Stromal cell of bone marrow (primary cell): ENCODE measurements around the gene RAB27B.
A peak's percentile ranks its signal among the peaks of the same experiment; 100 is the strongest.
"Not testable (repeated sequence)": the region's sequence is repeated elsewhere in the genome, so short reads cannot be mapped to it uniquely, and the experiment has no call there.

Experiments used
- DNase-seq: peaks from one replicate; pipeline ENCODE4 v3.0.0-alpha.2; 2012; ENCODE audit warnings: low read depth

Gene RAB27B, protein sequence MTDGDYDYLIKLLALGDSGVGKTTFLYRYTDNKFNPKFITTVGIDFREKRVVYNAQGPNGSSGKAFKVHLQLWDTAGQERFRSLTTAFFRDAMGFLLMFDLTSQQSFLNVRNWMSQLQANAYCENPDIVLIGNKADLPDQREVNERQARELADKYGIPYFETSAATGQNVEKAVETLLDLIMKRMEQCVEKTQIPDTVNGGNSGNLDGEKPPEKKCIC

DNA sequence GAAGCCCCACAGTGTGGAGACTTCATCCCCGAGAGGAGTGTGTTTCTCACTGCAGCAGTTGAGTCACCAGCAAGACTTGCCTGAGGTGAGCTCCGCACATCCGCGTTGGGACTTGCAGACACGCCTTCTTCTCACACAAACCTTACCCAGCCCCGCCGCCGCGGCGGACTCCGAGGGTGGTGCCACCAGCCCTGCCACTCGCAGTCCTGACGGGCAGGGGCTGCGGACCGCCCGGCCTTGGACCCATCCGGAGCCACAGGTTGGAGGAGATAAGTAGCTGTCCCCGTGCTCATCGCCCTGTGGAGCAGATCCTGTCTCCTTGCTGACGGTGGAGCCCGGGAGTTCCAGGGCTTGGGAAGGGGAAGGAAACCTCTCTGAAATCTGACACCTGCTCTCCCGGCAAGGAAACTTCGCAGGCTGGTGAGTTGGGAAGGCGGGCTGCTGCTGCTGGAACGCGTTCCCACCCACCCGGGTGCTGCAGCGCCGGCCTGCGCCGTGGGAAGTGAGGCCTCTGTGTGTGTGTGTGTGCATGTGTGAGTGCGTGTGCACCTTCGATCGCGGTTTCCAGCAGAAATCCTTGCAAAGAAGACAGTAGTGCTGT is at the start of gene RAB27B:
TSS of gene RAB27B (plus strand) at position 197 of the 601 bp plus-strand sequence. CDS start 49,109 bp downstream, outside the sequence.
- peak; percentile 66 for DNase-seq

DNA sequence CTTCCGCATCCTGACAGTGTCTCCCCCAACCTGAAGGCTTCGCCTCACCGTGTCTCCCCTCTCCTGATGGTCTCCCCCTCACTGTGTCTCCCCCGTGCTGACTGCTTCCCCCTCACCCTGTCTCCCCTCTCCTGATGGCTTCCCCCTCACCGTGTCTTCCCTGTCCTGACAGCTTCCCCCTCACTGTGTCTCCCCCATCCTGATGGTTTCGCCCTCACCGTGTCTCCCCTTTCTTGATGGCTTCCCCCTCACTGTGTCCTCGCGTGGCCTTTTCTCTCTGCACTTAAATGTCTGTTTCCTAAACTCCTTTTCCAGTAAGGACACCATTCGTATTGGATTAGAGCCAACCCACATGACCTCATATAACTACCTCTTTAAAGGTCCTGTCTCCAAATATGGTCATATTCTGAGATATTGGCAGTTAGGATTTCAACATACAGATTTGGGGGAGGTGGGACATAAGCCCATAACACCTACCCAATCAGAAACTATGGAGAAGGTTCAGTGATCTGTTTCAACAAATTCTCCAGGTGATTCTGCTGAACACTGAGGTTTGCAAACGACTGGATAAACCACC is 47.9 kb upstream of the RAB27B start:
- DNase-seq = no peak

DNA sequence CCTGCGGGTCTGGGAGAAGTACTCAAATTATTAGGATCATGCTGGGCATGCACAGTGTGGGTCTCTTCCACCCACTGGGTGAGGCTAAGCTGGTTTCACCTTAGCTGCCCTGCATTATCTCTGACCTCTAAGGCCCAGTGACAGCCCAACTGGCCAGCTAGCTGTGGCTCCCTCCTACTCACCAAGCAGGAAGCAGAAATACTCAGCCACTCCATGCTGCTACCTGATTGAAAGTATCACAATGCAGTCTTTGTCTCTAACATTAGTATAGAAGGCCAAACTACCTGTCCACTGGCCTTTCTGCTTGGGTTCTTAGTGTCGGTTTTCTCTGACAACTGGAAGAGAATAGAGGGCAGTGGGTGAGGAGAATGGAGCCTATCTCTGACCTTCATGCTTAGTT is 47.3 kb upstream of the RAB27B start:
- DNase-seq = no peak

DNA sequence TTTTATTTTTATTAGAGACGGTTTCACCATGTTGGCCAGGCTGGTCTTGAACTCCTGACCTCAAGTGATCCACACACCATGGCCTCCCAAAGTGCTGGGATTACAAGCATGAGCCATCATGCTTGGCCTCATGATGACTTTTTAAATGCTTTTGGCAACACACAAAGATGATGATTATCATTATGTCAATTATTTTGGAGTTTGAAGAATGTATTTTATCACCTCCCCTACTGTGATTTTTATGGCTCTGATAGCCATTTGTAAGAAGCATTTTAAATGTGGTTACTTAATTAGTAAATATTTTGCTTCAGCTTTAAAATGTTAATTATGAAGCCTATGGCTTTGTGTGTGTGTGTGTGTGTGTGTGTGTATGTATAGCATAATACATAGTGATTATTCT is 45.1 kb upstream of the RAB27B start:
- DNase-seq = no peak

DNA sequence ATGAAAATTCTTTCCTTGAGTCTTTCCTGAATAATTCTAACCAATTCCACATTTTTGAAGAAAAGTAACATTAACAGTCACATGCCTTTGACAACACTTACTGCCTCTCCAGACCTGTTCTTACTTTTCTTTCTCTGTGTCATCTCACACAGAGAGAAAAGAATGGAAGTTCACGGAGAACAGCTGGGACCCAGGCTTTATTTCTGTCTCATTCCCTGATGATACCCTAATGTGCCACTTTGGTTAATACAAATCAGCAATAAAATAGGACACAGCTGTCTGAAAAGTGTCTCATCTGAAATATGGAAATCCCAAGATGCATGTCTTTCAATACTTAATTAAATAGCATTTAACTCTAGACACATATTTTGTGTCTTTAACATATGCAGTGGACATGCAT is 42.1 kb upstream of the RAB27B start:
- DNase-seq = no peak

DNA sequence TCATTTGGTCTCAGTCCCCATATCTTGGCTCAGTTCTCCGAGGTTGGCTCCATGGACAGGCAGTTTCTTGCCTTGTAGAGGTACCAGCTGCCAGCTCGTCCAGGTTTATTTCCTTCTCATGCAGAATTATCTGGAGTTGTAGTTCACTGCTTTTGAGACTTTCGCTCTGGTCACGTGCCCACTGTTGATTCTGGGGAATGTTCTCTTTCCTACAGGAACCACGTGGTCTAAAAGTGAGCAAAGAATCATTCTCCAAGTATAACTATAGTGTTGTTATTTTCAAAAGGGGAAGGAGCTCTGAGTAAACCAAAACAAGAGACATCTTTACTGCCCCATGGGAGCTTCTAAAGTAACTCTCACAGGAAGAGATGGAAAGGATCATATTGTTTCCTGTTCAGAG is 41.2 kb upstream of the RAB27B start:
- DNase-seq = no peak

DNA sequence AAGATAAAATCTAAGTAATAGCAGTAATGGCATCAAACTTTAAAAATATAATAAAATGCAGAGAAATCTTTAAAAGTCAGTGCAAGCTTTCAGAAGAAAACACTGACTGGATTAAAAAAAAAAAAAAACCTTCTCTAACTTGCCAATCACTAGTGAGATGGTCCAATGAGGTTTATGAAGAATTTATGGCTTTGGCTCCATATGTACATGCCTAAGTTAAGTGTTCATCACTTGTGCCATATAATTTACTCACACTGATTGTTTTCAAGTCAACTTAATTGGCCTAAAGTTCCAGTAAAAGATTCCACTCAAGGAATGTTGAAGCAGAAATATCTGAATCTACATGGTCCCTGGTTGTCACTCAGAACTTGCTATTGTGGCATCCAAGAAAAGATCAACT is 40.7 kb upstream of the RAB27B start:
- peak; percentile 73 for DNase-seq

DNA sequence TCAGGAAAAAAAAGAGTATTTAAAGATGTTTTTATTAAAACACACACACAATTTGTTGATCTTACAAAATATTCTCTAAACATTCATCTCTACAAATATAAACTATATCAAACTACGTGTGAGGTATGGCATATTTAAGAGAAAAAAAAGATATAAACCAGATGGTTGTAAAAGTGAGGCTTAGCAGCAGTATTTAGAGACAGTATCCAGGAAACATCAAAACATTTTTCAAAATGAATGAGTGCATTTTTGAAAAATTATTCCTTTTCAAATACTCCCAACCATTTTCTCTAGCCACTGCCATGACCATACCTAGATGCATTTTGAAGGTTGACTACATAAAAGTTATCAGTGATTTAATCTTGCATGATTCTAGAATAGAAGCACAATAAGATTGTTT is 38.2 kb upstream of the RAB27B start:
- DNase-seq = no peak

DNA sequence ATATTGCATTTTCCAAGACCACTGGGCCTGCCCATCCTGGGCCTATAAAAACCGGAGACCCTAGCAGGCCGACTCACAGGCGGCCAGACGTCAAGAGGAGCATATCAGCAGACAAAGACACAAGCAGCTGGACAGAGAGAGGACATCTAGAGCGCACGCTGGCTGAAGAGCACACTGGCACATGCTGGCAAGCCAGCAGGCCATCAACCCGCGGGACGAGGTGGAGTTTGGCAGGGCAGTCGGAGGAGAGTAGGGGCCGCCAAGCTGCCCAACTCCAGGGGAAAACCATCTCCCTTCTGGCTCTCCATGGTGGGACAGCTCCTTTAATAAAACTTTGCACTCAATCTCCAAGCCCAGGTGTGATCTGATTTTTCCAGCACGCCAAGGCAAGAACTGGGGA is 36.6 kb upstream of the RAB27B start:
- no peak for DNase-seq

DNA sequence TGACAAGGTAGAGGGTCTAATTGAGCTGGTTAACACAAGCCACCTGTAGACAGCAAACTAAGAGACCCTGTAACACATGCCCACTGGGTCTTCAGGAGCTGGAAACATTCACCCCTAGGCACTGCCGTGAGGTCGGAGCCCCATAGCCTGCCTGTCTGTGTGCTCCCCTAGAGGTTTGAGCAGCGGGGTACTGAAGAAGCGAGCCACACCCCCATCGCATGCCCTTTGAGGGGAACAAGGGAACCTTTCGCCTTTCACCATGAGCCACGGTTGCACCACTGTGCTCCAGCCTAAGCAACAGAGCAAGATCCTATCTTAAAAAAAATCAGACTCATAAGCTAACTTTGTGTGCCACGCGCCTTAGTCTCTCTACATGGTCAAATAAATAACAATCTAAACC is 36.2 kb upstream of the RAB27B start:
- no peak for DNase-seq

DNA sequence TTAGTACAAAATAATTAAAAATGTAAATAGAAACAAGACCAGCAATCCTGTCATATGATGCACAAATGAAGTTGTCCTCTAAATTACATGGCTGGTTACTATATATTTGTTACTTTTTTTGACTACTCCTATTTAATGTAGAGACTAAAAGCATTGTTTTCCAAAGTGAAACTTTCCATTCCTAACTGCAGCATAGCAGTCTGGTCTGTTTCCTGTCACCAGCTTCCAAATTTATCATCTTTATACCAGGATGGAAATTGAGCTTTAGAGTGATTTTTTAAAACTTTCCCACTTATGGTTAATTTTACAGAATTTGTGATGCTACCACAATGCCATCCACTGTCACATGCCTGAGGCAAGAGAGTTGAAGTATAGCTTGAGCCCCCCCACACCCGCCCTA is 33.5 kb upstream of the RAB27B start:
- DNase-seq = no peak

DNA sequence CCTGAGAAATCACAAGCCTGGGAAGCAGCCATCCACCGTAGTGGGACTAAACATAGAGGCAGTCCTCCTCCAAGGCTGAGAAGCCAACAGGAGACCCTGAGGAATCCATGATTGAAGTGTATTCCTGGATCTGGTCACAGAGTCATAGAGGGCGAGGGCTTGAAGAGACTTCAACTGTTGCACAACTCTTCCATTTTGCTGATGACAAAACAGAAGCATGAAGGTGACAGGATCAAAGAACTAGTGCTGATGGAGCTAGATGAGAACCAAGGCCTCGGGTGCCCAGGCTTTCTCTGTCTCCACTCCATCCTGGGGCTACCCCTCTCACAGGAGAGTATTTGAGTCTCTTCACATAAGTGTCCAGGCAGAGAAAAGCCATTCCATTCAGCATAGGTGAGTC is 30.1 kb upstream of the RAB27B start:
- DNase-seq = no peak

DNA sequence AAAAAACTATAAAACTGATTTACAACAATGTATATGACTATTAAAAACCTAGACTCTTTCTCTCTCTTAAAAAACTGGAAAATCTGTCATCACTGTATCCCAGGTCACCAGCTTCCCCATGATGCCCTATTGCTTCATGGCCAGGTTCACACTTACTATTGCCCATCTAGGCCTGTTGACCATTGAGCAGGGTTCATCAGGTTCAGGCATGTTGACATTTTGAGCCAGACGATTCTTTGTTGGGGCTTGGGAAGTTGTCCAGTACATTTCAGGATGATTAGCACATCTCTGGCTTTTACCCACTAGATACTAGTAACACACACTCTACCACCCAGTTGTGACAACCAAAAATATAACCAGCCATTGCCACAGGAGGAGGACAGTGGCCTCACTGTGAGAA is 26.9 kb upstream of the RAB27B start:
- no peak for DNase-seq

DNA sequence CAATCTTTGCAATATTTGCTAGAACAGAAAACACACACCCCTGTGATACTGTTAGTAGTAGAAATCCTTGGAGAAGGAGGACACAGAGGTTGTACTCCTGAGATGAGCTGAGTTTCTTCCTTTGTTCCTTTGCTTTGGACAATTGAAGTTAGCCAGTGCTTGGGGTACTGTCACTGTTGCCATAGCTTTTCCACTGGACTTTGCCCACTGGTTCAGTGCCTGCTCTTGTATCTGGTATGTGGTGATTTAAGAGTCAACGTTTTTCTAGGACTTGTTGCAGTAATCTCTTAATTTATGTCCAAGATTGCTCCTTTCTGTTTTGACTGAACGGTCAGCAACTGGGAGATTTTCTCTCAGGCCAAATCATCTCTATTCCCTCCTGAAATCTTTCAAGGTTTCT is 26.1 kb upstream of the RAB27B start:
- DNase-seq = no peak

DNA sequence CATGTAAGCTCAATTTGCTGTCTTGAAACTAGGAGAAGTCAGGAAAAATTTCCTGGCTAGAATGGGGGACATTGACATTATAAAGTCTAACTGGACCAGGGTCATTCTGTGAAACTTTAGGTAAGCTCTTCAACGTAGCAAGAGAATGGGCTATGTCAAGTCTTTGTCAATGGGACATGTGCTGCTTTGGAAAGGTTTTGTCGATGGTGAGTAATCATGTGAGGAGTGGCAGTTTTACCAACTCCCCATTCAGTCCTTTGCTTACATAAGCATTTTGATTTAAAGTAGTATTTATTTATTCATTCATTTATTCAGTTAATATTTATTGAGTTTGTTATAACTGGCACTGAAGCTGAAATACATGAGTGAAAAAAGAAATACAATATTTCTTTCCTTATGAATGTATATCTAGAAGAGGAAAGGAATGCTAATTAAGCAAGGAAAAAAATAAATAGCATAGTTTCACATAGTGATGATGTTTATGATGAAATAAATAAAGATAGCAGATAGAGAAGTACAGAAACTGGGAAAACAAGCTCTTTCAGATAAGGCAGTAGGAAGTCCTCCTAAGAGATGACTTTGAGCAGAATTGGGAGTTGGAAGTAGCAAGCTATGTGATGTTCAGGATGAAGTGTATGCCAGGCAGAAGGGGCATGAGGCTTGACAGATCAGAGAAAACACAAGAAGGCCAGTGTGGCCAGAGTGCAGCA is 25.4 kb upstream of the RAB27B start:
- DNase-seq = no peak

DNA sequence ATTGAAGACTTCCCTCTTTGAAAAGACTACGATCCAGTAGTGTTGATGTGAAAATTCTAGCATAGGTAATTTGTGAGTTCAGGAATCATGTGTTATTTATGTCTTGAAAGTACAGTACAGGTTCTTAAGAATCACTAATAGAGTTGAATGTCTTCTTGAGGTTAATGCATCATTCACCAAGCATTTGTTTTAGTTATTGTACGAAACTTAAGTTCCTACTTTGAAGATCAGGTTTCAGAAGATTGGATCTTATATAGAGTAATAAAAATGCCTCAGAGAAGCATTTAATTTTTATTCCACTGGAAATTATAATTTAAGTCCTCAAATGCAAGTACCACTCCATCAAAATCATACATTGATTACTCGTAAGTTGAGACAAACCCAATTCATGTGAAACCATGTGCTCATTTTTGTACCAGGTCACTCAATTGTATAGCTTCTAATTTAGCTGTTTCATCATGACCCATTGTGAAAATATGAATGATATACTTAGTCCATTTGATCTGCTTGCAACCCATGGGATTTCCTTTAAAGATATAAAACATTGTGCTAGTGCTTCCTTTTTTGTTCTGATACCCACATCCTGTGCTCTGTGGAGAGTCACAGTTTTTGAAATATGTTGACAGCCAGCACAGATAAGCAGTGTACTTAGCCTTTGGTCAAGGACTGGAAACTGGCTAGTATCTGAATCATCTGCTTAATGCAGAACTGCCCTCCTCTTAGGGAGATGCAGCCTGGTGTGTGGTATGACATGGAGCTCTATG is 22.5 kb upstream of the RAB27B start:
- DNase-seq = peak; percentile 71

DNA sequence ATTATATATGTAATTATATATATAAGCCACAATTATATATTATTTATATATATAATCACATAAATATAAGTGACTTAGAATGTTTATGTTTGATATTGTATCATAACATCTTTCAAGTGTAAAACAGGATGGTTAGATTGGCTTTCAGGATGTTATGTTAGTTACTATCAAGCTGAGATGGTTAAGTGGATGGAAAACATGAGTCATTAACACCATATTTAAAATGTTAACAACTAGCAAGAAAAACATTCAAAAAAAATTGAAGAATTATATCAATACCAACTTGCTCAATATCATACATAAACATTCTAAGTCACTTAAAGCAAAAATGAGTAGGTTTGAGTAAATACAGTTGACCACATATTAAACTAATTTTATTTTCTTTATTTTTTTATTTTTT is 21.8 kb upstream of the RAB27B start:
- peak; percentile 46 for DNase-seq

DNA sequence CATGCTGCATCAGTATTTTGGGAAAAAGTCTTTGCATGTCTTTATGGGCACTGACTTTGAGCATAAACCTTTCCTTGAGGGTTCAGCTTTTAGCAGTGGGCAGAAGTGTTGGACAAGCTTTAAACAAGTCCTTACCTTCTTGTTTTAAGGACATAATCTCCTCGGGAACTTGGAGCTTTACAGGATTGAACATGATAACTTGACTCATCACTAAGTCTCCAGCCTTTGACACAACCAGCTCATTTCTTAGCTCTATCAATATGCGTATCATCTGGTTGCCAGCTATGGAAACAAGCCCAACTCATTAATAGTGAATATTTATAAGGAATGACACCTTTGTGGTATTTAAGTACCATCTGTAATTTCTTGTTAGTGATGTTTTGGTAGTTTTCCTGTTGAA is 21.0 kb upstream of the RAB27B start:
- DNase-seq = no peak

DNA sequence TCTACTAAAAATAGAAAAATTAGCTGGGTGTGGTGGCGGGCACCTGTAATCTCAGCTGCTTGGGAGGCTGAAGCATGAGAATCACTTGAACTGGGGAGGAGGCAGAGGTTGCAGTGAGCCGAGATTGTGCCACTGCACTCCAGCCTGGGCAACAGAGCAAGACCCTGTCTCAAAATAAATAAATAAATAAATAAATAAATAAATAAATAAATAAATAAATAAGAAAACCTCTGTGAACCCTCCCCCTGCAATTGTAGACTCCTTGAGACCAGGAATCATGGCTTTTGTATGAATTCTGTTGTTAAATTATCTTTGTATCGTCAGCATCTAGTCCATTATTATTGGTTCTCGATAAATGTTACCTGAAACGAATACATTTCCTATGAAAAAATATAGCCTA is 17.6 kb upstream of the RAB27B start:
- DNase-seq = not testable (repeated sequence)

DNA sequence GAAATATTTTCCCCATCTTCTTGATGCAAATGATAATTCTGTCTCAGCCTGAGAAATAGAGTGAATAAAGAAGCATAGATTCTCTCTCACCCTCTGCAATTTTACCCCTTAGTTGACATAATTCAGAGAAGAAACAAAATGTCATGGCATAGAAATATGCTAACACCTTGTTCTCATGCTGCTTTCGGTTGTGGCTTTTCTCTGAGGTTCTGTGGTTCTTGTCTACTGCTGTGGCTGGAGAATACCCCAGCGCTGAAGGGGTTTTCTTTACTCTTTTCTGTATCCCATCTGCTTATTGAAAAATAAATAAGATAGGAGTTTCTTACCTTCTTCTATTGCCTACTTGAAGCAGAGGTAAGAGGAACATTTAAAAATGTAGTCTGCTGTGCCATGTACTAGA is 15.4 kb upstream of the RAB27B start:
- DNase-seq = no peak

DNA sequence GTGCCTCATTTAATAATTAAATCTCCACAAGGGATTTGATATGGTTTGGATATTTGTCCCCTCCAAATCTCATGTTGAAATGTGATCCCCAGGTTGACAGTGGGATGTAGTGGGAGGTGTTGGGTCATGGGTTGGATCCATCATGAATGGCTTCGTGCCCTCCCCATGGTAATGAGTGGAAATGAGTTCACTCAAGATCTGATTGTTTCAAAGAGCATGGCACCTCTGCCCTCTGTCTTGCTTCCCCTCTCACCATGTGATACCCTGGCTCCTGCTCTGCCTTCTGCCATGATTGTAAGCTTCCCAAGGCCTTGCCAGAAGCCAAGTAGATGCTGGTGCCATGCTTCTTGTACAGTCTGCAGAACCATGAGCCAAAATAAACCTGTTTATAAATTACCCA is 15.0 kb upstream of the RAB27B start:
- DNase-seq = no peak

DNA sequence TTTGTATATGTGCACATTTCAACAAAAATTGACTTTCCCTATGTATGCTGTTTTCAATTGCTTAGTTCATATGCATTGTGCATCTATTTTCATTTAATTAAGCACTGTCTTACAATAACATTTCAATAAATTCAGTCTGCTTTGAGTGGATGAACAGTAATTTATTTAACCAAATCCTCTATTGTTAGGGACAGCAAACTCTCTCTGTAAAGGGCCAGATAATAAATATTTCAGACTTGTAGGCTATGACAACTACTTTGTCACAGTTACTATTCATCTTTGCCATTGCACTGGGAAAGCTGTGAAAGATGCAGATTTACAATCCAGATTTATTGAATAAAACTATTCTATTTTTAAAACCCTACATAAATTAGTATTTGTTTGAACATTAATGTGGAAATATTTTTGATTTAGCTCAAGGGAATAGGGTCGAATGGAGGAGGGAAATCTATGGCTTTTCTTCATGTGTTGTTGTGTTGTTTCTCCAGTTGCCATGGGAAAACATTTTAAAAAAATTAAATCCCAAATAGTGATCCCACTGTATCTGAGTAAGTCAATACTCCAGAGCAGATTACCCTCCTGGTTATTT is 14.2 kb upstream of the RAB27B start:
- DNase-seq = no peak
